Lung (tissue), 12 donors: ENCODE measurements around the gene SLC4A3. TPM values are rescaled to one million over a fixed set of nuclear protein-coding genes. Genes with fewer than 3 reads are reported as not detected.

Experiments used
- ATAC-seq: fragments of 200-7000 bp; cut with Tn5 transposase; one replicate; pipeline ENCODE4 v1.9.1; 2020; ENCODE audit warnings: moderate number of reproducible peaks; ENCODE audit not compliant: insufficient read depth, low FRiP score
- DNase-seq, 3 donors: peaks; one replicate each; pipeline ENCODE4 v3.0.0-alpha.2; 2013 to 2017
- H3K27ac ChIP-seq, 2 donors: one replicate each; pipeline ENCODE4 v1.5.1; 2013; ENCODE audit warnings: mild to moderate bottlenecking in 2 of 2, moderate library complexity in 2 of 2, control low read depth in 1 of 2, inconsistent platforms in 1 of 2, low read depth in 1 of 2, low read length in 1 of 2
- H3K27me3 ChIP-seq, 3 donors: one replicate each; pipeline ENCODE4 v1.5.1; 2013; ENCODE audit warnings: low read length in 2 of 3; ENCODE audit not compliant: control insufficient read depth in 3 of 3, insufficient read depth in 3 of 3
- H3K36me3 ChIP-seq, 4 donors: one replicate each; pipeline ENCODE4 v1.5.1; 2013; ENCODE audit warnings: low read length in 4 of 4, mild to moderate bottlenecking in 1 of 4, moderate library complexity in 1 of 4; ENCODE audit not compliant: control insufficient read depth in 4 of 4, insufficient read depth in 4 of 4
- H3K4me1 ChIP-seq, 5 donors: one replicate each; pipeline ENCODE4 v1.5.1; 2013; ENCODE audit warnings: low read length in 5 of 5, mild to moderate bottlenecking in 2 of 5, moderate library complexity in 1 of 5; ENCODE audit not compliant: control insufficient read depth in 5 of 5, insufficient read depth in 5 of 5
- H3K4me3 ChIP-seq: one replicate; pipeline ENCODE4 v1.5.1; 2013; ENCODE audit warnings: mild to moderate bottlenecking, control low read depth, moderate library complexity
- H3K9ac ChIP-seq, 2 donors: one replicate each; pipeline ENCODE4 v1.5.1; 2013; ENCODE audit warnings: low read length in 2 of 2, control low read depth in 1 of 2; ENCODE audit not compliant: insufficient read depth in 1 of 2
- H3K9me3 ChIP-seq, 4 donors: one replicate each; pipeline ENCODE4 v1.5.1; 2013; ENCODE audit warnings: low read length in 3 of 4, mild to moderate bottlenecking in 1 of 4, moderate library complexity in 1 of 4; ENCODE audit not compliant: control insufficient read depth in 4 of 4, insufficient read depth in 3 of 4
- WGBS, 2 donors: extraction: QIAGEN DNeasy Blood & Tissue Kit; methylation state at CpG; one replicate each; pipeline ENCODE4 v1.1.7; 2013; 5-methylcytosine and 5-hydroxymethylcytosine counted together
- polyA plus RNA-seq, 2 donors: library from polyadenylated mRNA; stranded (reverse); fragments of 200-250 nt; gene quantifications; one replicate each; pipeline ENCODE4 v1.2.1, GENCODE V29; 2013
- total RNA-seq, 2 donors: library from RNA; depleted of rRNA in 1 of 2; stranded (reverse); fragments of >200 nt in 1 of 2; gene quantifications; one replicate each; pipeline ENCODE4 v1.2.1, GENCODE V29; 2014 to 2021
- TF ChIP-seq, protein P1 (sequence below): IDR thresholded peaks from 2 replicates; pipeline ENCODE4 v1.5.1; 2012; ENCODE audit warnings: mild to moderate bottlenecking; ENCODE audit errors: control extremely low read depth, extremely low read depth
- donor health status: control.
- donor health status: control.
- donor health status: Bipolar disorder and iron deficiency.
- donor health status: healthy.
- donor health status: DM: yes; HTN: yes; CAD: no.

Gene SLC4A3
- total and polyA plus RNA-seq, 4 donors = 0.59 to 3.2 (median 1.2) TPM

DNA sequence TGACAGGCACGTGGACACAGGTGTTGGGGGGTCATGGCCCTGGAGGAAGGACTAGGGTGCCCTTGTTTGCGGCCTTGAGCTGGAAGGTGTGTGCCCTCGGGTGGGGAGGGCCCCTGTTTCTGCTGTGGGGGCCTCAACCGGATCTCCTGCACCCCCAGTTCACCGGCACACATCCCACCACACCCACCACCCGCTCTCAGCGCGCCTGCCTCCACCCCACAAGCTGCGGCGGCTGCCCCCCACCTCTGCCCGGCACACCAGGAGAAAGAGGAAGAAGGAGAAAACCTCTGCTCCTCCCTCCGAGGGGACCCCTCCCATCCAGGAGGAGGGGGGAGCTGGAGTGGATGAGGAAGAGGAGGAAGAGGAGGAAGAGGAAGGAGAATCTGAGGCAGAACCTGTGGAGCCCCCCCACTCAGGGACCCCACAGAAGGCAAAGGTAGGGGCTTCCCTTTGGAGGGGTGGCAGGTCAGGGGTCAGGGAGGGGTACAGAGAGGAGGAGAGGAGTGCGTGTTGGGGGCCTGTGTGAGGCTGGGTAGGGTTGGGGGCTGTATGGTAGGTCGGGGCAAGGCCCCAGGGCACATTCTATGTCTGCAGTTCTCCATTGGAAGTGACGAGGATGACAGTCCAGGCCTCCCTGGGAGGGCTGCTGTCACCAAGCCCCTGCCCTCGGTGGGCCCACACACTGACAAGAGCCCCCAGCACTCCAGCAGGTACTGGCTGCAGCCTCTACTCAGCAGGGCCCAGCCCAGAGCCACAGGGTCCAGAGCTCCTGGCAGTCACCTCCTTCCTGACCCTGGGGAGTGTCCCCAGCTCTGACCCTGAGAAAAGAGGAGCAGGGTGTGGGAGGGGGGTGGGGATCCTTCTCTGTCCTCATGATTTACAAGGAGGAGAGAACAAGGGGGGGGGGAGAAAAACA is 1.8 kb downstream of the SLC4A3 start:
- no peak for DNase-seq
- TF ChIP-seq, protein P1, sequence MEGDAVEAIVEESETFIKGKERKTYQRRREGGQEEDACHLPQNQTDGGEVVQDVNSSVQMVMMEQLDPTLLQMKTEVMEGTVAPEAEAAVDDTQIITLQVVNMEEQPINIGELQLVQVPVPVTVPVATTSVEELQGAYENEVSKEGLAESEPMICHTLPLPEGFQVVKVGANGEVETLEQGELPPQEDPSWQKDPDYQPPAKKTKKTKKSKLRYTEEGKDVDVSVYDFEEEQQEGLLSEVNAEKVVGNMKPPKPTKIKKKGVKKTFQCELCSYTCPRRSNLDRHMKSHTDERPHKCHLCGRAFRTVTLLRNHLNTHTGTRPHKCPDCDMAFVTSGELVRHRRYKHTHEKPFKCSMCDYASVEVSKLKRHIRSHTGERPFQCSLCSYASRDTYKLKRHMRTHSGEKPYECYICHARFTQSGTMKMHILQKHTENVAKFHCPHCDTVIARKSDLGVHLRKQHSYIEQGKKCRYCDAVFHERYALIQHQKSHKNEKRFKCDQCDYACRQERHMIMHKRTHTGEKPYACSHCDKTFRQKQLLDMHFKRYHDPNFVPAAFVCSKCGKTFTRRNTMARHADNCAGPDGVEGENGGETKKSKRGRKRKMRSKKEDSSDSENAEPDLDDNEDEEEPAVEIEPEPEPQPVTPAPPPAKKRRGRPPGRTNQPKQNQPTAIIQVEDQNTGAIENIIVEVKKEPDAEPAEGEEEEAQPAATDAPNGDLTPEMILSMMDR = no peak
- H3K4me3 ChIP-seq = no peak overlapping the region
- no peak overlapping the region for H3K9ac ChIP-seq
- no peak for ATAC-seq
- H3K9me3 ChIP-seq = no peaks in the 10 kb centered on the region
- H3K4me1 ChIP-seq = peaks cover 0 to 12% (median 4%) of the 10 kb centered on the region in 5 donors
- H3K27me3 ChIP-seq = no peaks in the 10 kb centered on the region
- peak overlapping the region in 1 of 2 donors; percentile 99 for H3K27ac ChIP-seq
- WGBS, 2 donors = 41 to 59% methylated on average over 15 to 16 of the region's 16 CpGs
- H3K36me3 ChIP-seq = no peaks in the 10 kb centered on the region

- no peak for DNase-seq
- 85 to 87% methylated on average over 17 to 20 of the region's 20 CpGs for WGBS, 2 donors
- H3K36me3 ChIP-seq = peaks cover 0 to 3% (median 0%) of the 10 kb centered on the region in 4 donors
Measured at GRCh38 chr2:219629976-219630695, 2.7 kb downstream of the SLC4A3 start.

DNA sequence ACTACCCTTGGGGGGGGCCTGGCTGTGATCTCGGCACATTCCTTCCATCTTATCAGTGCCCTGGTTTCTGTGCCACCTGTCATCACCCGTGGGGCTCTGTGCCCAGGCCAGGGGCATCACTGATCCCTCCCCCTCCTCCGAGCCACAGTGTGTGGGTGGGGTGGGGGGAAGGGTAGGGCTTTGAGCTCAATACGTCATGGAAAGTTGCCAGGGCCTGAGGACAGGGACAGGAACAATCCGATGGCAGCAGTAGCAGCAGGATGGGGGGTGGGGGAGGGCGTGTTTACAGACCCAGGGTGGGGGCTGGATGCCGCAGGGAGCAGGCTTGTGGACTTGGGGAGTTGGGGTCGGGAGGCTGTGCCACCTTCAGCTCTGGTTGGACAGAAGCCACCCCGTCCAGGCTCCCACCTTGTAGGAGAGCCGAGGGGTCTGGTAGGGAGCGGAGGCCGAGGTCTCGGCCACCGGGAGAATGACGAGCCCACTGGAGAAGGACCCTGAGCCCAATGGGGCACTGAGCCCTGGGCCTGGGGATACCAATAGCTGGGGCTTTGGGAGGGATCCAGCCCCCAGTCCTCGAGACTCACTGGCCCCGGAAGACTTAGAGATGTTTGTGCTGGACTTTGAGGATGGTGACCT is 3.5 kb downstream of the SLC4A3 start:
- WGBS, 2 donors = 78 to 88% methylated on average over 17 of the region's 17 CpGs
- TF ChIP-seq, protein P1 = no peak
- no peaks in the 10 kb centered on the region for H3K27me3 ChIP-seq
- DNase-seq (no peak), ATAC-seq (no peak)
- peaks cover 0 to 12% (median 4%) of the 10 kb centered on the region in 5 donors for H3K4me1 ChIP-seq
- H3K36me3 ChIP-seq = peaks cover 0 to 3% (median 0%) of the 10 kb centered on the region in 4 donors
- H3K9ac ChIP-seq = no peak overlapping the region
- no peaks in the 10 kb centered on the region for H3K9me3 ChIP-seq
- H3K27ac ChIP-seq = peak overlapping the region in 1 of 2 donors; percentile 99
- H3K4me3 ChIP-seq = no peak overlapping the region

More at GRCh38 chr2:219629976-219630695, 2.7 kb downstream of the SLC4A3 start:
- peak overlapping the region in 1 of 2 donors; percentile 99 for H3K27ac ChIP-seq
- H3K4me3 ChIP-seq = no peak overlapping the region
- H3K9me3 ChIP-seq = no peaks in the 10 kb centered on the region
- no peak for ATAC-seq
- TF ChIP-seq, protein P1 = no peak
- no peak overlapping the region for H3K9ac ChIP-seq
- no peaks in the 10 kb centered on the region for H3K27me3 ChIP-seq
- peaks cover 0 to 12% (median 4%) of the 10 kb centered on the region in 5 donors for H3K4me1 ChIP-seq
